IPS-20b (cell line): ENCODE data around the gene FAM228B.
"Not testable (repeated sequence)": the region's sequence is repeated elsewhere in the genome, so short reads cannot be mapped to it uniquely, and the experiment has no call there.

Source experiments
- H3K27ac ChIP-seq: one replicate; pipeline ENCODE4 v1.5.1; 2013; ENCODE audit warnings: low read length
- H3K27me3 ChIP-seq: 2 replicates; pipeline ENCODE4 v1.6.1; 2013; ENCODE audit warnings: mild to moderate bottlenecking, low read length, inconsistent platforms; ENCODE audit not compliant: insufficient read depth
- H3K36me3 ChIP-seq: 2 replicates; pipeline ENCODE4 v1.6.1; 2013; ENCODE audit warnings: low read depth, mild to moderate bottlenecking, inconsistent platforms, low read length, moderate library complexity; ENCODE audit not compliant: insufficient read depth
- H3K4me1 ChIP-seq: 2 replicates; pipeline ENCODE4 v1.6.1; 2013; ENCODE audit warnings: mild to moderate bottlenecking, control low read depth, inconsistent platforms, low read length, moderate library complexity; ENCODE audit not compliant: insufficient read depth
- H3K4me3 ChIP-seq: 2 replicates; pipeline ENCODE4 v1.5.1; 2013; ENCODE audit warnings: mild to moderate bottlenecking, low read length, inconsistent platforms
- H3K9ac ChIP-seq: 2 replicates; pipeline ENCODE4 v1.6.1; 2013; ENCODE audit warnings: low read depth, mild to moderate bottlenecking, inconsistent platforms, low read length, moderate library complexity
- H3K9me3 ChIP-seq: 2 replicates; pipeline ENCODE4 v1.6.1; 2013; ENCODE audit warnings: mild to moderate bottlenecking, low read depth, low read length, inconsistent platforms; ENCODE audit not compliant: insufficient read depth

FAM228B gene

GRCh38 chr2:24191156-24191555, 67.9 kb downstream of the FAM228B start:
- Histone ChIP-seq H3K9ac (no peak overlapping the region), H3K4me3 (no peak overlapping the region), H3K4me1 (no peaks in the 10 kb centered on the region), H3K27me3 (peaks cover 5% of the 10 kb centered on the region; the same call in 1 of the 2 replicates), H3K36me3 (no peaks in the 10 kb centered on the region), H3K27ac (no peak overlapping the region), H3K9me3 (no peaks in the 10 kb centered on the region)

GRCh38 chr2:24191848-24192247, 68.6 kb downstream of the FAM228B start:
- Histone ChIP-seq H3K27ac (no peak overlapping the region), H3K9ac (no peak overlapping the region), H3K4me1 (no peaks in the 10 kb centered on the region), H3K27me3 (peaks cover 5% of the 10 kb centered on the region; the same call in 1 of the 2 replicates), H3K36me3 (no peaks in the 10 kb centered on the region), H3K9me3 (no peaks in the 10 kb centered on the region), H3K4me3 (no peak overlapping the region)

GRCh38 chr2:24197213-24197612, 73.9 kb downstream of the FAM228B start:
- not testable (repeated sequence) for H3K36me3 ChIP-seq, H3K9me3 ChIP-seq, H3K4me1 ChIP-seq, H3K27me3 ChIP-seq, H3K27ac ChIP-seq, H3K4me3 ChIP-seq, H3K9ac ChIP-seq

- H3K9me3 ChIP-seq, result no peaks in the 10 kb centered on the region
- no peaks in the 10 kb centered on the region for H3K36me3 ChIP-seq
- no peaks in the 10 kb centered on the region for H3K4me1 ChIP-seq
- H3K4me3 ChIP-seq, result no peak overlapping the region
- no peaks in the 10 kb centered on the region for H3K27me3 ChIP-seq
- H3K27ac ChIP-seq, result no peak overlapping the region
- no peak overlapping the region for H3K9ac ChIP-seq
These were observed 76.8 kb downstream of the FAM228B start for GRCh38 chr2:24199968-24200590.

- no peak overlapping the region for H3K27ac ChIP-seq
- no peaks in the 10 kb centered on the region for H3K4me1 ChIP-seq
- H3K9me3 ChIP-seq, result no peaks in the 10 kb centered on the region
- no peaks in the 10 kb centered on the region for H3K27me3 ChIP-seq
- H3K9ac ChIP-seq, result no peak overlapping the region
- H3K36me3 ChIP-seq, result no peaks in the 10 kb centered on the region
- no peak overlapping the region for H3K4me3 ChIP-seq
These were observed 77.5 kb downstream of the FAM228B start for GRCh38 chr2:24200799-24201198.

- no peak overlapping the region for H3K4me3 ChIP-seq
- H3K4me1 ChIP-seq, result no peaks in the 10 kb centered on the region
- no peaks in the 10 kb centered on the region for H3K27me3 ChIP-seq
- no peaks in the 10 kb centered on the region for H3K36me3 ChIP-seq
- no peak overlapping the region for H3K27ac ChIP-seq
- no peaks in the 10 kb centered on the region for H3K9me3 ChIP-seq
- H3K9ac ChIP-seq, result no peak overlapping the region
These were observed 79.9 kb downstream of the FAM228B start for GRCh38 chr2:24203029-24203786.

- Histone ChIP-seq H3K9me3 (no peaks in the 10 kb centered on the region), H3K27ac (no peak overlapping the region), H3K36me3 (no peaks in the 10 kb centered on the region), H3K27me3 (no peaks in the 10 kb centered on the region), H3K4me1 (no peaks in the 10 kb centered on the region), H3K9ac (no peak overlapping the region), H3K4me3 (no peak overlapping the region)
These were observed 80.5 kb downstream of the FAM228B start for GRCh38 chr2:24203787-24204150.

GRCh38 chr2:24204505-24204904, 81.2 kb downstream of the FAM228B start:
- H3K27me3 ChIP-seq, result no peaks in the 10 kb centered on the region
- no peaks in the 10 kb centered on the region for H3K4me1 ChIP-seq
- no peak overlapping the region for H3K27ac ChIP-seq
- no peaks in the 10 kb centered on the region for H3K9me3 ChIP-seq
- no peak overlapping the region for H3K9ac ChIP-seq
- no peaks in the 10 kb centered on the region for H3K36me3 ChIP-seq
- no peak overlapping the region for H3K4me3 ChIP-seq

GRCh38 chr2:24205131-24205530, 81.9 kb downstream of the FAM228B start:
- Histone ChIP-seq H3K36me3 (no peaks in the 10 kb centered on the region), H3K27ac (no peak overlapping the region), H3K4me3 (no peak overlapping the region), H3K27me3 (no peaks in the 10 kb centered on the region), H3K9me3 (no peaks in the 10 kb centered on the region), H3K9ac (no peak overlapping the region), H3K4me1 (no peaks in the 10 kb centered on the region)

GRCh38 chr2:24206242-24206641, 83.0 kb downstream of the FAM228B start:
- H3K4me1 ChIP-seq, result no peaks in the 10 kb centered on the region
- H3K27ac ChIP-seq, result no peak overlapping the region
- no peak overlapping the region for H3K9ac ChIP-seq
- H3K27me3 ChIP-seq, result no peaks in the 10 kb centered on the region
- no peak overlapping the region for H3K4me3 ChIP-seq
- H3K9me3 ChIP-seq, result no peaks in the 10 kb centered on the region
- H3K36me3 ChIP-seq, result no peaks in the 10 kb centered on the region

GRCh38 chr2:24206714-24207113, 83.4 kb downstream of the FAM228B start:
- Histone ChIP-seq H3K36me3 (no peaks in the 10 kb centered on the region), H3K27me3 (no peaks in the 10 kb centered on the region), H3K4me1 (no peaks in the 10 kb centered on the region), H3K27ac (no peak overlapping the region), H3K4me3 (no peak overlapping the region), H3K9ac (no peak overlapping the region), H3K9me3 (no peaks in the 10 kb centered on the region)

GRCh38 chr2:24207359-24207758, 84.1 kb downstream of the FAM228B start:
- H3K9ac ChIP-seq, result no peak overlapping the region

More at GRCh38 chr2:24207359-24207758, 84.1 kb downstream of the FAM228B start:
- Histone ChIP-seq H3K36me3 (no peaks in the 10 kb centered on the region), H3K27ac (no peak overlapping the region), H3K9me3 (no peaks in the 10 kb centered on the region), H3K4me1 (no peaks in the 10 kb centered on the region), H3K27me3 (no peaks in the 10 kb centered on the region), H3K4me3 (no peak overlapping the region)
